Muscle of back (tissue), 13 donors: ENCODE results near the gene TXNRD2. TPM values are rescaled to one million over a fixed set of nuclear protein-coding genes. Genes with fewer than 3 reads are reported as not detected.
A peak's percentile ranks its signal among the peaks of the same experiment; 100 is the strongest.

ENCODE experiments used
- DNase-seq, 3 donors: peaks; one replicate each; pipeline versions ENCODE4 v3.0.0 to v3.0.0-alpha.2; 2013
- long read RNA-seq, 9 donors: transcript quantifications; one replicate each; lab custom pipeline, GENCODE V29; 2026
- polyA plus RNA-seq, 10 donors: library from polyadenylated mRNA; unstranded; fragments of 120-200 nt; gene quantifications; one replicate each; pipeline ENCODE4 v1.2.1, GENCODE V29; 2013; ENCODE audit not compliant: insufficient read length in 10 of 10

TXNRD2 gene
- 10 to 100 TPM; 13.0 to 19.2 (median 15.0) TPM for polyA plus RNA-seq
- long read RNA-seq, donor 1, partial matches to known transcripts: 0 of 5 reads
- long read RNA-seq, donor 1, other reads (novel, unspliced or antisense): 0 of 5 reads
- long read RNA-seq, donor 2: 0 reads
- long read RNA-seq, donor 3: 0 reads
- long read RNA-seq, donor 4, partial matches to known transcripts: 0 of 1 reads
- long read RNA-seq, donor 4, other reads (novel, unspliced or antisense): 0 of 1 reads
- long read RNA-seq, donor 5, partial matches to known transcripts: 0 of 2 reads
- long read RNA-seq, donor 5, other reads (novel, unspliced or antisense): 0 of 2 reads
- long read RNA-seq, donor 6, partial matches to known transcripts: 154 of 229 reads
- long read RNA-seq, donor 6, other reads (novel, unspliced or antisense): 73 of 229 reads
- long read RNA-seq, donor 7, partial matches to known transcripts: 68 of 98 reads
- long read RNA-seq, donor 7, other reads (novel, unspliced or antisense): 28 of 98 reads
- long read RNA-seq, donor 8, partial matches to known transcripts: 0 of 1 reads
- long read RNA-seq, donor 8, other reads (novel, unspliced or antisense): 0 of 1 reads
- long read RNA-seq, donor 9: 0 reads

DNA sequence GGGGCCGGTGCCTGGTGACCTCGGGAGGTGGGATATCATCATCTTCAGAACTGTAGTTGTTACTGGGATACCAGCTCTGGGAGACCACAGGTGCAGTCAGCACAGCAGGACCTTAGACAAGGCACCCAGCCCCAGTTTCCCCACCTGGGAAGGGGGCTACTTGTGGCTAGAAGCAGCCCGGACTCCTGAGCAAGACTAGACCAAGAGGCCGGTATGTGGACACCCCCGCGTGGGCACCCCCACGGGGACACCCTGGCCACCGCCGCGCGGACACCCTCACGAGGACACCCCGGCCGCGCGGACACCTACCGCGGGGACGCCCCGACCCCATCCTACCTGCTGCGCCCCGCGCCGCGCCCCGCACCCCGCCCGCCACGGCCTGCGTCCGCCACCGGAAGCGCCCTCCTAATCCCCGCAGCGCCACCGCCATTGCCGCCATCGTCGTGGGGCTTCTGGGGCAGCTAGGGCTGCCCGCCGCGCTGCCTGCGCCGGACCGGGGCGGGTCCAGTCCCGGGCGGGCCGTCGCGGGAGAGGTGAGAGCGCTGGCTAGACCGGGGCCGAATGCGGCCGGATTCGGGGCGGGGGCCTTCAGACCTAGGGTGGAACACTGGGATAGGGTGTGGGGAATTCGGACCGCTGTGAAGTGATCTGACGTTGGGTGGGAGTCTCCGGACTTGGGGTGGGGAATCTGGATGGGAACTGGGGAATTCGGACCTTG lies at the start of gene TXNRD2, which contains the start of gene COMT:
Gene TXNRD2 (minus strand): TSS at position 454 of the 718 bp plus-strand sequence. CDS start 15 bp downstream, at position 439.
Gene COMT (plus strand): TSS at position 408 of the 718 bp plus-strand sequence. CDS start 20,755 bp downstream, outside the sequence.
- peak; percentile 49 to 83 (median 62) for DNase-seq

DNA sequence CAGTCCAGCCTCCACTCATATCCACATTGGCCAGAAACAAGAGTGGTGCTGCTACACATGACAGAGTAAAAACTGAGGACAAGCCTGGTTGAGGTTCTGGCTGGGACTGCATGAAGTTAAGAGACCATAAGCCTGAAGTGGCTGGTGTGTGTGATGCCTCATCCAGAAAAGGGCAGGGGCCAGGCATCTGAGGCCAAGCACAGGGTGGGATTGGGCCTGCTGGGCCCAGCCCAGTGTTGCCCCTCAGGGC lies 49.7 kb upstream of the TXNRD2 start:
- no peak for DNase-seq

DNA sequence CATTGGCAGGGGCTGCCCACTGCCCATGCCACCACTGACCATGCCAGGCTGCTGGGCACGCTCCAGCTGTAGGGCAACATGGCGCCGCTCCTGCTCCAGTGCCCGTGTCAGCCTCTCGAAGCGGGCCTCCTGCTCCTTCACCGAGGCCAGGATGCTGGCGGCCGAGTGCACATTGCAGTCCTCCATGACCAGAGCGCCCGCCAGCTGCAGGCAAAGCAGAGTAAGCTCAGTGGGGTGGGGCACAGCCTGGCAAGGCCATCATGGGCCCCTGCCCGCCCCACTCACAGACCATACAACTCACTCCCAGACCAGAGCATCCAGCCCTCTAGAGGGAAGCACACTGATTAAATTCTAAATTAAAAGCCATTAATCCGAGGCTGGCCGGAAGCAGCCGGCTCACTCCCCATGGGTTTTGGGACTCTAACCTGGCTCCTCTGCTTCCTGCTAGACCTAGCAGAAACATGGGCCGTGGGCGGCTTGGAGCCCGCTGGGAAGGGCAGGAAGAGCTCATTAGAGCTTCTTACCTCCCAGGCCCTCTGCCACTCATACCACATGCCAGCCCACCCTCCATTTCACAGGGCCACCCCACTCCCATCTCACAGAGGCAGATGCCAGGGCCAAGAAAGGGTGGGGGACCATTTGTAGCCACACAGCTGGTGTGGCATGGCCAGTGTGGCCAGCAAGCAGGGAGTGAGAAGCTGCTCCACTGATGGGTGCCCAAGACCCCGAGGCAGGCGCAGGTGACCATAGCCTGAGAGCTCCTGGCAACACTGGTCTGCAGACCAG lies 49.2 kb upstream of the TXNRD2 start:
- no peak for DNase-seq

DNA sequence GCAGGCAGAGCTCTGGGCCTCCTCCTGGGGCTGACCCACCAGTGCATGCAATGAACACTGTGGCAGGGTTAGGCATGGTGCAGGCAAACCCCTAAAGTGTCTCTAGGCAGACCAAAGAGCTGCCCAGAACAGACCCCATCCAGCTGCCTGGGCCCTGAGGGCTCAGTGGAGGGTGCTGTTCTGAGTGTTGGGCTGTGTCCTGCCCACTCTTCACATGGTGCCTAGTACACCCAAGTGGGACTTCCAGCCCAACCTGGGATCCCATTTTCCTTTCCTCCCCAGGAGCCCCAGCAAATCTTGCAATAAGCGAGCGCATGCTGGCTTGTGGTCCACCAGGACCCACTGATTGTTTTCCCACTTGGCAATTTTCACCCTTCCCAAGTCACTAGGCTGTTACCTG lies 48.6 kb upstream of the TXNRD2 start:
- DNase-seq: no peak

DNA sequence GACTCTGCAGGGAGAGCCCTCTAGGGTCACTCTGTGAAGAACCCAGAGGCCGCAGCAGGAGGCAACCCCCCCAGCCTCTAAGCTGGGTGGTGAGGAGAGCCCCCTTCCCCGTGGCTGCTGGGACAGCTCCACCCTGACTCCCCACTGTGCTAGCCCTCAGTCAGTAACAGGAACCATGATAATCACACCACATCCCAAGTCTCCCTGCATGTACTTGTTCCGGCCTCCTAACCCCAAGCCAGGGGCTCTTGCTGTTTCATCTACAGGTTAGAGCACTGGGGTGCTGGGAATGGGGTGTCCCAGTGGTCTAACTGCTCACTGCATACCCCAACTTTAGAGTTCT lies 48.1 kb upstream of the TXNRD2 start:
- DNase-seq: no peak

DNA sequence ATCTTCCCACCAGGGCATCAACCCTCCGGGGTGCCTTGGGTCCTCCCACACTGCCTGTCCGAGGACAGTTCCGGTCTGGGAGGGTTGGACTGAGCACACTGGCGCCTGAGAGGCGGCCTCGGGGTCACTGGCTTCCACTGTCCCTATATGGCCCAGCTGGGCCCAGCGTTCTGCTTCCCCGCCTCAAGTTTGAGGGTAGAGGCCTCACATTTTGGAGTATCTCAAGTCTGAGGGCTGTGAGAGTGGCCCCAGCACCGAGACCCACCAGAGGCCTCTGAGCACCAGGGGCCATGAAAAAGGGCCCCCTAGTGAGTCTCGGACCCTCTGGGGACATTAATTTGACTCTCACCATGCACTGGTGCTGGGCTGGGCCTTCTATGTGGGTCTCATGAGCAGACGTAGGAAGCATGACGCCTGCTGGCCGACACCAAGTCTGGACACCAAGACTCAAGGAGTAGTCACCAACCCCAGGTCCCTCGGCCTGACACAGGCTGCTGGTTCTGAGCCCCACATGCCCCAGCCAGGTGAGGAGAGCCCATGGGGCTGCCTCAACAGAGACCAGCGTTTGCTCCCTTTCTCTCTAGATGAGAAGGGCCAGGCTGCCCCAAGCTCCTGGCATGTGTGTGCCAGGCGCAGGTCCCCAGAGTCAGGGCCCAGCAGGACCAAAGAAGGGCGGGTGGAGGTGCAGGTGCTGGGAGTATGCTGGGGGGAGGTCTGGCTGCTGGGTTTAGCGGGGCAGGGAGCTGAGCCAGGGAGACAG lies 47.5 kb upstream of the TXNRD2 start:
- no peak for DNase-seq

DNA sequence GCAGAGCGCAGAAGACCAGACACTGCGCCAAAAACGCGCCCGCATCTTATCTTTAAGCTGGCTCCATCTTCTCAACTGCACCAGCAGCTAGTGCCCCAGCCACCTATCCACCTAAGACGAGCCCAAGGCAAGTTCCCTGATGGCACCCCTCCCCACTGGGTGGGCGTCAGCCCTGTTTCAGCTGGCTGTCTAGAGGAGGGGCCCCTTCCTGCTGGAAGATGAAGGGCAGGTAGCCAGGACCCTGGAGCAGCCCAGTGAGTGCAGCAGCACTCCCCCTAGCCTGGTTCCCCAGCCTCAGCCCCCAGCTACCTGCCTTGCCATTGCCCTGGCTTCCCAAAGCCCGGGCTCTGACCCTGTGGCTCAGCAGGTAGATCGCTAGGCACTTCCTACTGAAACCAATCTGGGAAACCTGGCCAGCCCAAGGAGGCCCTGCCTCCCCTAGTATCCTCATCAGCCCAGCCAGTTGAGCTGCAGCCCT lies 46.8 kb upstream of the TXNRD2 start:
- no peak for DNase-seq

DNA sequence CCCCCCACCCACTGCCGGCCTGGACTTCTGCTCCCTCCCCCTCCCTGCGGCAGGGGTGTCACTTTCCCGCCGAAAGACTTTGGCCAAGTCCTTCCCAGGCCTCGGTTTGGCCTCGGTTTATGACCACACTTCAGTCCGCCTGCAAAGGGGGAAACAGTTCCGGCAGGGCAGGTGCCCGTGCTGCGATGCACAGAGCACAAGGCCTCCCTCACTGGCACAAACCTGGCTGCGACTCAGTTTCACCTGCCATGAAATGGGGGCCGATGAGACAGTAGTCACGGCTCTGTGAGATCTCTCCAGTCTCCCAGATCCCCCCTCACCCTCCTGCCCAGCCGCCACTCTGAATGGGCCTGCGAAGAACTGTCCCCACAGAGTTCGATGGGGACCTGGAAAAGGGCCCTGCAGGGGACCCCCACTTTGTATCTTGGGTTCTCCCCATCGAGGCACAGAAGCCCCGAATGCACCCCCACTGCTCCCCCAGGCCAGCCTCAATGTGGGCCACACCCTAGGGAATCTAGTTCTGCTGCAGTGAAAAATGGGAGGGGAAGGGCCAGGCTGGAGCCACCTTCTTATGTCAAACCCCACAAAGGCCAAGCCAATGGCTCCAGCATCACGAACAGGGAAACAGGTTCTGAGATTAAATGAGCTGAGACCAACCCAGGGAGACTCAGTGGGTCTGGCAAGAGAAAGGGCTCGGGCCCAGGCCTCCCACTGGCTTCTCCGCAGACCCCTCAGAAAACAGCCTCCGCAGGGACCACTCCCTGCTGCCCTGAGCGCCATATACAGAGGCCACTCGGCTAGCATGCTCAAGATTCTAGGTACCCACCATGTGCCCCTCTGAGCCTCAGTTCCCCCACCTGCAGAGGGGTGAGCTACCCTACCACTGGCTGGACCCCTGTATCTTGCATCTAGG lies 46.0 kb upstream of the TXNRD2 start:
- peak in 1 of 3 donors; percentile 68 for DNase-seq

DNA sequence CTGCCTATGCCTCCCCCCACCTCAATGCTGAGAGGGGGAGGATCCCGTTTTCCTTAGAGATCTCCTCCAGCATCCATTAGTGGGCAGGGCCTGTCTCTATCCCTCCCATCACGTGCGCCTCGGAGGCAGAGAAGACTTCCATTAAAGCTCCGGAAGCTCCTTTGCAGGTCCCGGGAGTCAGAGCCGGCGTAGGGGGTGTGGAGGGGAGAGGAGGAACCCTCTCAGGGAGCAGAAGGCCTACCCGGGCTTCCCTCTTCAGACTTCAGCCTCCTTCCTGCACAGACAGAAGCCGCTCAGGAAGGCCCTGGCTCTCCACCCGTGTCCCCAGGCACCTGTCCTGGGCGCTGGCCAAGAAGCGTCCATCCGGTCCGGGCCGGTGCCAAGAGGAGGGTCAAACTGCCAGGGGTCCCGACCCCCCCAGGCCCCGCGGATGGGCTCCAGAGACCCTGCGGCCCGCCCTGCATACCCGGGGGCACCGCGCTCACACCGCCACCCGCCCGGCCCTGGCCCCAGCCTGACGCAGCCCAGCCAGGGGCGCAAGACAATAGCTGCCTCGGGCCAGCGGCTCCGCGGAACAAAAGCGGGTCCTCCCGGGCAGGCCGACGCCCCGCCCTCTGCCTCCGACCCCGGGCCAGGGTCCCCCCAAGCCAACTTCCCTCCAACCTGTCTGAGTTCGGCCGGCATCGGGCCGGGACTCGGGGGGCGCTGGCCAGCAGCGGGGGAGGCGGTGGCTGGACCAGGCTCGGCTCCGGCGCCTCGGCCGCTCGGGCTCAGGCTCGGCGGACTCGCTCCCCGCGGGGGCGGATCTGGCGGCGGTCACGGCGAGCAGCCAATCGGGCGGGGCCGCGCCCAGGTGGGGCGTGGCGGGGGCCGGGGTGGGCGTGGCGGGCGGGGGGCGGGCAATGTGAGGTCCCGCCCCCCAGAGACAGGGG lies 45.1 kb upstream of the TXNRD2 start:
- DNase-seq: peak in 2 of 3 donors; percentile 78 to 90

DNA sequence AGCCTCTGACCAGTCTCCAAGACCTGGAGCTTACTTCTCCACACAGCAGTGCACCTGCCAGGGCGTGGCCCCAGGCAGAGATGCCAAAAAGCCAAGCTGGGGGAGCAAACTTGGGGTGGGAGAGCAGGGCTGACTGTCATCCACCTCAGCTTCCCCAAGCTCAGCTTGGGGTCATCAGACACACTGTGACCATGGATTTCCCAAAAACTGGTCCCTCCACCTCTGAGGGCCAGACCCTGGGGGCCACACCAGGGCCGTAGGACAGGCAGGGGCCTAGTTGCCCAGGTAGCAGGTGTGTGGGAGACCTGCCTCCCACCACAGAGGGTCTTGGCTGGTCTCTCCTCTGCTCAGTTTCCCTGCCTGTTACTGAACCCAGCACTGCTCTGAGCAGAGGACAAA lies 44.4 kb upstream of the TXNRD2 start:
- DNase-seq: no peak

DNA sequence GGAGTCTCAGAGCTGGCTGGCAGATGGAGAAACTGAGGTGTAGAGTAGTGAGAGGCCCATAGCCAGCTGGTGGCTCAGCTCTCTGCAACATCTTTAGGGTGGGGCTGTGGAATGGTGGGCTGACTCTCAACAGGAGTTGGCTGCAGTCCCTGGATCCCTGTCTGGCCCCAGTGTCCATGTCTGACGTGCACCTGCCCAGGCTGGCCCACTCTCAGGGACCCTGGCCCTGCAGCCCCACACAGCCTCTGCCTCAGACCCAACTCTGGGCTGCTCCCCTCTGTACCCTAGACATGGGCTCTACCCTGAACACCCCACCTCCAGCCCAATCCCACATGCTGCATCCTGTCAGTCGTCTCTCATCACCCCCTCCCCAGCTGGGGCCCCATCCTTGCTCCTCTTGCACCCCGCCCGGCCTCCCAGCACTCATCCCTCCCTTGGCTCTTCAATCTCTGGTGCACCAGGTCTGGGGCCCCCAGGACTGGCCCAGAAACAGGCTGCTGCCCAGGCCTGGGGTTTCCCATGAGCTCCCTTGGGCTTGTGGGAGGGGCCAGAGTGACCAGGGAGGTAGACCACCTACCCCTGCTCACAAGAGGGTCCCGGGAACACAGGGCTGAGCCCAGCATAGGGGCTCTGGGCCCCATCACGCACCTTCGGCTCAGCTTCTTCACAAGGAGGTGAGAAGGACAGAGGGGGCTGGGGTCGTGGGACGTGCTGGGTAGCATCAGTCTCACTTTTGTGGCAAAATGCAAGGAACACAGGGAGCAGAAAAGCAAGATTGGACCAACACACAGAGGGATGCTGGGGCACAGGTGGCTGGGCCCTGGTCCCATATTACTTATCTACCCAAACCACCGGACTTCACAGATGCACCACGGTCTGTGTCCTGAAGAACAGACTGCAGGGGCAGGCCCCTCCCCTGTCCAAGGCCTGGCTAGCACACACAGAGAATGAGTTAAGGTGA lies 43.5 kb upstream of the TXNRD2 start:
- no peak for DNase-seq

DNA sequence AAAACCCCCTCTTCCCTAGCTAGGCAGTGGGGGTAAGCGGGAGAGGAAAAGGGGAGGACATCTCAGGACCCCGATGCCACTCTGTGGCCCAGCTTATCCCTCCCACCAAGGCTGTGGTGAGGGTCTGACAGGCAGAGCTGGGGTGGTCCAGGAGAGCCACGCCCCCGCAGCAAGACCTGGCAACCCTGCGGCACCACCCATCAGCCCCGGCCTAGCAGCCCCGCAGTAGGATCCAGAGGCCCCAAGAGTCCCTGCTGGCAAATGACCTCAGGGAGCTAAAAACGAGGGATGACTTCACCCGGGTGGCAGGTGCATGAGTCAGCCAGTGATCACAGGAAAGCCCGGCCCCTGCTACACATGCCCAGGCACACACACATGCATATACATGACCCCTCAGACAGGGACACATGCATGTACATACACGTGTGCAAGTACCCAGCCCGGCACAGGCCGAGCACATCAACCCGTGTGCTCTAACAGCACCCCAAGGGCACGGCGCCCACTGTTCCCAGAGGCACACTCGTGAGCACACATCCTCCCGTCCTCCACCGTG lies 42.7 kb upstream of the TXNRD2 start:
- peak in 2 of 3 donors; percentile 51 to 72 for DNase-seq

DNA sequence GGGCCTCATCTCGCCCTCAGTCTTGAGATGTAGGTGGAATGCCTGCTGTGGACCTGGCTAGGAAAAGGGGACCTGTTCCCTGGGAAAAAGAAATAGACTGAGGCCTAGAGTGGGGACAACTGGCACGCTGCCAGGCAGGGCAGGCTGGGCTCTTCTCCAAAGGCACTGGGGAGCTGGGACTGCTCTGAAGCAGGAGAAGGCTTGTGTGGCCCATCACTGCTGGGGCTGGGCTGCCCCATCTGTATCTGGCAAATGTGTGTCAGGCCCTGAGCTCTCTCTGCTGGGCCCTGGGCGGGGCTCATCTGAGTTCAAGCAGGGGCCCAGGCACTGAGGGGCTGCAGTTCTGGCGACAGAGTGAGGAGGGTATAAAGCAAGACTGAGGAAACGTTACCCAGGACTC lies 42.1 kb upstream of the TXNRD2 start:
- no peak for DNase-seq

DNA sequence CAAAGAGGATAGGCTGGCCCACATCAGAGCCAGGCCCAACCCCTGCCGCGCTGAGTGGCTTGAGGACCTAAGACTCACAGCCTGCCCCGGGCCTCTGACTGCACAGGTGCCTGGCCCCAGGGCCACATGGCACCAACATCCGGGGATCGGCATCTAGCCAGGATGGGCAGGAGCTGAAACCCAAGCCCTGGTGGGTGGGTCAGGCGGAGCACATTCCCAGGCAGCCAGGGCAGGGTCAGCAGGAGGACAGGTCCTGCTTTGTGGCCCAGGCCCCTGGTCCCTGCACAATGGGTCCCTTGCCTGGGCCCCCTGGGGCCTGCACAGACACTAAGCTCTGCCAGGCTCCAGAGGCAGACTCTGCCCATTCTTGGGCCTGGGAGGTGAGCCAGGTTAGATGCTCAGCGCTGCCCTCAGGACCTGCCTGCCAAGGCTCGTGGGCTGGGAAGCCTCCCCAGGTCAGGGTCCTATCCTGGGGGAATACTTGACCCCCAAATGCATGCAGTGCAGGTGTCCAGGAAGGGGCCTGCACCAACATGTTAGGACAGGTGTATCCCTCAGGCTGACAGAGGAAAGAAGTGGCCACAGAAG lies 41.5 kb upstream of the TXNRD2 start:
- DNase-seq: peak in 1 of 3 donors; percentile 66

DNA sequence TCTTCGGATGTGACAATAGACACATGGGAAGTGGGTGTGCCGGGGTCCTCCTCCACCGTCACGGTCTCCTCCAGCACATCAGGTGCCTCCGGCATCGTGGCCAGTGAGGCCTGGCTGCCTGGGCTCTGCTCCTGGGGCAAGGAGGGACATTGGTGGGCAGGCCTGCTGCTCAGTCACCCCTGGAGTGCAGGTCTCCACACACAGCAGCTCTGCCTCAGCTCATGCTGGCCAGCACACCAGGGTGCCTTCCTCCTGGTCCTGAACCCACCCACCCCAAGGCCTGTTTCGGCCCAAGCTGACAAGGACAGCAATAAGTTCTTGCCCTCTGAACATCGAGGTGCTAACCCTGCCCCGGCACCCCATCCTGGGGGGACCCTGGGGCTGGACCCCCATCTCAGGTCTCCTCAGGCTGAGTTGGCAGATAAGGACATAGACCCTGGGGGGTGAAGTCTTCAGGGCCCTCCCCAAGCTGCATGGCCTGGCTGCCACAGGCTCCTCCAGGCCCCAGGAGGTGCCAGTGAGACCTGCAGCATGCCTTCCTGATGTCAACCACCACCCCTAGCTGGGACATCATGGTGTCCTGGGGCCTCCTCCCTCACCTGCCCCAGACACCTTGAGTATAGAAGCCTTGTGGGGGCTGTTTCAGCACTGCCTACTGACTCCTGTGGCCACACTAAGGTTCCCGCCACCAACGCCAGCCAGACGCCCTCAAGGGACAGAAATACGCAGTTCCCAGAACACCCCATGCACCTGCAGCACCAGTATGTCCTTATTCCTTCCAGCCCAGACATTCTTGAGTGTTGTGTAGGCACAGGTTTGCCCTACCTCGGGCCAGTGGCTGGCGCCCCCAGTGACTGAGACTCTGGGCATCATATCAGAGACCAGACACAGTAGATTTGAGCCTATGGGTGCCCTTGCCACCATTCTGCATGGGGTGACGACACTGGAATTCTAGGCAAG lies 40.6 kb upstream of the TXNRD2 start:
- no peak for DNase-seq
